Endodermal cell (in vitro differentiated cells): ENCODE measurements around the gene LHX6. TPM values are rescaled to one million over a fixed set of nuclear protein-coding genes. Genes with fewer than 3 reads are reported as not detected.

Experiments used
- DNase-seq: peaks from one replicate; pipeline ENCODE4 v3.0.0-alpha.2; 2017
- H3K27ac ChIP-seq: 2 replicates; pipeline ENCODE4 v1.5.1; 2013; ENCODE audit warnings: mild to moderate bottlenecking, low read depth, low read length, moderate library complexity
- H3K27me3 ChIP-seq: 2 replicates; pipeline ENCODE4 v1.6.1; 2013; ENCODE audit warnings: mild to moderate bottlenecking, low read length, moderate library complexity; ENCODE audit not compliant: insufficient read depth, control insufficient read depth, poor library complexity, severe bottlenecking
- H3K36me3 ChIP-seq: 2 replicates; pipeline ENCODE4 v1.7.0; 2013; ENCODE audit warnings: mild to moderate bottlenecking, low read length, moderate library complexity; ENCODE audit not compliant: control insufficient read depth, insufficient read depth
- H3K4me1 ChIP-seq: one replicate; pipeline ENCODE4 v1.7.0; 2013; ENCODE audit warnings: low read length; ENCODE audit not compliant: control insufficient read depth, insufficient read depth
- H3K4me3 ChIP-seq: 2 replicates; pipeline ENCODE4 v1.5.1; 2013; ENCODE audit warnings: mild to moderate bottlenecking, low read length, moderate library complexity
- H3K9ac ChIP-seq: 2 replicates; pipeline ENCODE4 v1.6.1; 2013; ENCODE audit warnings: mild to moderate bottlenecking, low read length, moderate library complexity; ENCODE audit not compliant: poor library complexity, severe bottlenecking; ENCODE audit errors: extremely low read depth
- H3K9me3 ChIP-seq: 2 replicates; pipeline ENCODE4 v1.6.1; 2013; ENCODE audit warnings: mild to moderate bottlenecking, low read length, moderate library complexity; ENCODE audit not compliant: control insufficient read depth
- H3K27ac Mint-ChIP-seq: 2 replicates; pipeline ENCODE4 v1.8.0; 2020; ENCODE audit warnings: mixed read lengths
- H3K27me3 Mint-ChIP-seq: 2 replicates; pipeline ENCODE4 v1.8.0; 2021; ENCODE audit warnings: mild to moderate bottlenecking, mixed read lengths; ENCODE audit not compliant: insufficient read depth
- H3K36me3 Mint-ChIP-seq: 2 replicates; pipeline ENCODE4 v1.8.0; 2020; ENCODE audit warnings: low read depth, mixed read lengths
- H3K4me1 Mint-ChIP-seq: 2 replicates; pipeline ENCODE4 v1.8.0; 2020; ENCODE audit warnings: mixed read lengths
- H3K4me3 Mint-ChIP-seq: 2 replicates; pipeline ENCODE4 v1.8.0; 2020; ENCODE audit warnings: mild to moderate bottlenecking, moderate library complexity, mixed read lengths
- H3K9me3 Mint-ChIP-seq: 2 replicates; pipeline ENCODE4 v1.8.0; 2020; ENCODE audit warnings: mild to moderate bottlenecking, mixed read lengths
- CTCF ChIP-seq: fragments of 200-600 bp; sonication (generic); conservative IDR thresholded peaks from 2 replicates; pipeline ENCODE4 v1.5.0; 2021; ENCODE audit warnings: antibody characterized with exemption, mild to moderate bottlenecking
- WGBS, 2 experiments: methylation state at CpG; one replicate each; pipeline versions ENCODE4 v1.1.5 to v1.1.7; 2013; ENCODE audit warnings: missing lambda C conversion rate in 2 of 2, mixed read lengths in 1 of 2; ENCODE audit not compliant: insufficient coverage in 1 of 2, insufficient read length in 1 of 2; 5-methylcytosine and 5-hydroxymethylcytosine counted together
- total RNA-seq, 2 donors: library from RNA; stranded (reverse); fragmentation: NEBNext Ultra II Directional in 1 of 2; extraction: Animal tissue kit (Norgen Biotek cat#: 25700) in 1 of 2; gene quantifications; 2 replicates in 1 of 2; 3 replicates in 1 of 2; pipeline ENCODE4 v1.2.1, GENCODE V29; 2021

LHX6 gene
- total RNA-seq, 2 donors from 2014 or later: 0.37 TPM; not detected in 1

- no peak for TF ChIP-seq CTCF
- H3K4me3 ChIP-seq: no peak overlapping the region
- Mint-ChIP-seq H3K4me3 (no peak overlapping the region), H3K27ac (no peak overlapping the region), H3K27me3 (peaks cover 4% of the 10 kb centered on the region), H3K36me3 (no peaks in the 10 kb centered on the region), H3K9me3 (no peaks in the 10 kb centered on the region), H3K4me1 (no peaks in the 10 kb centered on the region)
- 85 to 94% methylated on average over 4 to 5 of the region's 5 CpGs for WGBS, 2 experiments
- no peaks in the 10 kb centered on the region for H3K36me3 ChIP-seq
- no peak overlapping the region for H3K9ac ChIP-seq
- DNase-seq: no peak
- H3K27ac ChIP-seq: no peak overlapping the region
- H3K27me3 ChIP-seq: no peaks in the 10 kb centered on the region
- H3K4me1 ChIP-seq: no peaks in the 10 kb centered on the region
- no peaks in the 10 kb centered on the region for H3K9me3 ChIP-seq
These were observed 24.7 kb downstream of the LHX6 start for GRCh38 chr9:122204055-122204454.

DNA sequence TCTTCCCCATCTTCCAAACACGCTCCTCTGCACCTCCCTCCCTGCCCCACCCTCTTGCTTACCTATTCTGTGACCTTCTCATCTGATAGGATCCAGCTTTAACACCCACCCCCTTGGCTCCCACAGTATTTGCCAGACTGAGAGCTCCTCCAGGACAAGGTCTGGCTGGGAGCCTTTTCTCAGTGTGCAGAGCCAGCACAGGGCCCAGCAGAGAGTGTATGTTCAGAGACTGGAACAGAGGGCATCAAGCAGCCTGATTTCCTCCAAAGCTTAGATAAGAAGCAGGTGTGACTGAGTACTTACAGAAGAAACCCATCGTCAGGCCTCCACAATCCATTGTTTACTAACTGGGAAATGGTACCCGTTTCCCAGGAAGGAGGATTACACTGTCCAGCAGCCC lies 26.6 kb downstream of the LHX6 start:
- Histone ChIP-seq H3K36me3 (no peaks in the 10 kb centered on the region), H3K9ac (no peak overlapping the region), H3K4me1 (no peaks in the 10 kb centered on the region), H3K4me3 (no peak overlapping the region), H3K9me3 (no peaks in the 10 kb centered on the region), H3K27me3 (no peaks in the 10 kb centered on the region), H3K27ac (no peak overlapping the region)
- Mint-ChIP-seq H3K27ac (no peak overlapping the region), H3K9me3 (no peaks in the 10 kb centered on the region), H3K4me1 (no peaks in the 10 kb centered on the region), H3K36me3 (no peaks in the 10 kb centered on the region), H3K4me3 (no peak overlapping the region), H3K27me3 (peaks cover 6% of the 10 kb centered on the region)
- TF ChIP-seq CTCF: no peak
- no peak for DNase-seq
- 92 to 97% methylated on average over 3 of the region's 3 CpGs for WGBS, 2 experiments

GRCh38 chr9:122201641-122202040 lies 27.1 kb downstream of the LHX6 start:
- H3K36me3 Mint-ChIP-seq: no peaks in the 10 kb centered on the region
- Histone ChIP-seq H3K9me3 (no peaks in the 10 kb centered on the region), H3K9ac (no peak overlapping the region), H3K4me3 (no peak overlapping the region), H3K4me1 (no peaks in the 10 kb centered on the region), H3K27me3 (no peaks in the 10 kb centered on the region), H3K36me3 (no peaks in the 10 kb centered on the region), H3K27ac (no peak overlapping the region)
- no peak overlapping the region for H3K4me3 Mint-ChIP-seq
- no peak for DNase-seq
- 94 to 100% methylated on average over 1 of the region's 1 CpG for WGBS, 2 experiments
- H3K4me1 Mint-ChIP-seq: no peaks in the 10 kb centered on the region
- no peak for TF ChIP-seq CTCF
- no peaks in the 10 kb centered on the region for H3K9me3 Mint-ChIP-seq
- no peak overlapping the region for H3K27ac Mint-ChIP-seq
- H3K27me3 Mint-ChIP-seq: peaks cover 6% of the 10 kb centered on the region
